ENCODE results near the gene CYTH3. TPM values are rescaled to one million over a fixed set of nuclear protein-coding genes. Genes with fewer than 3 reads are reported as not detected.

CYTH3 gene
- total RNA-seq, 2 donors from 2014 or later, result 2.2 to 8.4 TPM

Other genes starting within 250 kb of the CYTH3 start
- under 1 TPM in 1 of 2 donors, not detected in 1; 0.26 TPM for gene ANKRD61, start 241.2 kb downstream of the CYTH3 start, total RNA-seq
- 100 to 1,000 TPM; 116 to 117 TPM for gene EIF2AK1, start 213.4 kb downstream of the CYTH3 start, total RNA-seq
- gene USP42, start 167.7 kb downstream of the CYTH3 start, total RNA-seq, result 10 to 100 TPM in 1 of 2 donors, 1 to 10 TPM in 1; 9.9 to 10.5 TPM
- 10 to 100 TPM; 11.7 to 13.4 TPM for gene FAM220A, start 76.3 kb upstream of the CYTH3 start, total RNA-seq
- gene RAC1, start 101.9 kb upstream of the CYTH3 start, total RNA-seq, result 100 to 1,000 TPM in 1 of 2 donors, 10 to 100 TPM in 1; 96.1 to 182 TPM
- 10 to 100 TPM; 15.0 to 22.7 TPM for gene DAGLB, start 175.3 kb upstream of the CYTH3 start, total RNA-seq
- 10 to 100 TPM; 55.1 to 68.0 TPM for gene KDELR2, start 211.5 kb upstream of the CYTH3 start, total RNA-seq